GM12878 (cell line): ENCODE results near the gene CD70. TPM values are rescaled to one million over a fixed set of nuclear protein-coding genes. Genes with fewer than 3 reads are reported as not detected.
A peak's percentile ranks its signal among the peaks of the same experiment; 100 is the strongest.

ENCODE experiments used
- ATAC-seq: fragments of 200-7000 bp; cut with Tn5 transposase; 3 replicates; pipeline ENCODE4 v1.9.1; 2020; ENCODE audit warnings: mild to moderate bottlenecking, moderate library complexity
- BruUV-seq: library from RNA; stranded (reverse); fragments of 400-500 nt; replicated peaks from 2 replicates; lab custom pipeline; 2021; lab: Mats Ljungman, UMichigan
- CTCF ChIA-PET: fragments of 300-600 bp; sonication (Branson Sonifier 250); formaldehyde crosslinking; extraction: SDS; loops from one replicate; lab custom pipeline; 2021; ENCODE audit warnings: inconsistent platforms; lab: Yijun Ruan, JAX
- POLR2A ChIA-PET: fragments of 350-600 bp; formaldehyde crosslinking; extraction: SDS; loops from one replicate; lab custom pipeline; 2021; ENCODE audit warnings: inconsistent platforms; lab: Charles Lee
- RAD21 ChIA-PET: fragments of 300-600 bp; sonication (Branson Sonifier 250); formaldehyde crosslinking; loops from one replicate; lab custom pipeline; 2023; ENCODE audit warnings: antibody characterized with exemption; ENCODE audit not compliant: unreplicated experiment; lab: Charles Lee
- SMC1A ChIA-PET: fragments of 300-600 bp; sonication (Branson Sonifier 250); formaldehyde crosslinking; loops from one replicate; lab custom pipeline; 2023; ENCODE audit not compliant: unreplicated experiment, uncharacterized antibody; lab: Charles Lee
- DNase-seq: peaks from one replicate; pipeline ENCODE4 v3.0.0-alpha.2; 2011; ENCODE audit warnings: low read depth, low spot score
- FAIRE-seq: peaks from 3 replicates; lab custom pipeline; 2011; peaks lifted over from hg19 to GRCh38; lab: Jason Lieb, UNC
- H2AFZ ChIP-seq: 2 replicates; pipeline ENCODE4 v1.6.0; 2011; ENCODE audit warnings: low read depth, low read length, control low read depth; ENCODE audit not compliant: control insufficient read depth
- H3K27ac ChIP-seq: 2 replicates; pipeline ENCODE4 v1.5.1; 2011; ENCODE audit warnings: control low read depth; ENCODE audit not compliant: control insufficient read depth, insufficient read depth
- H3K27me3 ChIP-seq, 2 experiments: replicated peaks in 1 of 2; 2 replicates each; pipeline versions ENCODE4 v1.6.0 to v1.6.1; 2011; ENCODE audit warnings: low read length in 1 of 2; ENCODE audit not compliant: control insufficient read depth in 2 of 2, insufficient read depth in 2 of 2
- H3K36me3 ChIP-seq, 2 experiments: 2 replicates each; pipeline ENCODE4 v1.5.1; 2011; ENCODE audit warnings: low read length in 1 of 2; ENCODE audit not compliant: control insufficient read depth in 2 of 2, insufficient read depth in 2 of 2
- H3K4me1 ChIP-seq: 2 replicates; pipeline ENCODE4 v1.6.1; 2011; ENCODE audit warnings: mild to moderate bottlenecking, low read length, moderate library complexity, mixed read lengths; ENCODE audit not compliant: control insufficient read depth, insufficient read depth
- H3K4me2 ChIP-seq: 2 replicates; pipeline ENCODE4 v1.6.0; 2011; ENCODE audit warnings: control low read depth; ENCODE audit not compliant: control insufficient read depth, insufficient read depth
- H3K4me3 ChIP-seq: fragments of 200-600 bp; sonication (generic); 2 replicates; pipeline ENCODE4 v1.5.1; 2016
- H3K79me2 ChIP-seq: 2 replicates; pipeline ENCODE4 v1.6.0; 2011; ENCODE audit warnings: low read length; ENCODE audit not compliant: control insufficient read depth, insufficient read depth
- H3K9ac ChIP-seq: 2 replicates; pipeline ENCODE4 v1.8.0; 2011; ENCODE audit warnings: low read length, control low read depth, mixed read lengths; ENCODE audit not compliant: control insufficient read depth, insufficient read depth
- H3K9me3 ChIP-seq: replicated peaks from 3 replicates; pipeline ENCODE4 v1.5.1; 2011; ENCODE audit warnings: mild to moderate bottlenecking, low read length; ENCODE audit not compliant: control insufficient read depth, insufficient read depth
- H4K20me1 ChIP-seq: 2 replicates; pipeline ENCODE4 v1.6.0; 2011; ENCODE audit not compliant: control insufficient read depth, insufficient read depth
- BACH1 ChIP-seq: fragments of 450-650 bp; IDR thresholded peaks from 2 replicates; pipeline ENCODE4 v1.6.1; 2017; ENCODE audit warnings: mild to moderate bottlenecking, borderline replicate concordance
- MTA2 ChIP-seq: fragments of 450-650 bp; IDR thresholded peaks from 2 replicates; pipeline ENCODE4 v1.6.1; 2016; ENCODE audit warnings: low read depth, mild to moderate bottlenecking, moderate library complexity
- TCF3 ChIP-seq: IDR thresholded peaks from 2 replicates; pipeline ENCODE4 v1.6.1; 2012; ENCODE audit warnings: low read depth, mild to moderate bottlenecking, low read length, borderline replicate concordance; ENCODE audit not compliant: insufficient read depth
- ZNF384 ChIP-seq: IDR thresholded peaks from 2 replicates; pipeline ENCODE4 v1.6.1; 2012; ENCODE audit warnings: low read depth, mild to moderate bottlenecking, low read length, improper control_type of control experiment, borderline replicate concordance
- ZNF622 ChIP-seq: fragments of 450-650 bp; IDR thresholded peaks from 2 replicates; pipeline ENCODE4 v1.6.1; 2017; ENCODE audit warnings: mild to moderate bottlenecking, inconsistent platforms
- WGBS: methylation state at CpG from one replicate; pipeline ENCODE4 v1.1.6; 2016; ENCODE audit warnings: low lambda C conversion rate; ENCODE audit not compliant: insufficient replicate concordance, insufficient coverage; ENCODE audit errors: missing lambda C conversion rate; 5-methylcytosine and 5-hydroxymethylcytosine counted together
- in situ Hi-C: fragments of 300-500 bp; cut with MboI; formaldehyde crosslinking; loops from 9 replicates; pipeline ENCODE4 v1.14.3; 2018; ENCODE audit warnings: mixed read lengths
- intact Hi-C: fragments of 100-400 bp; cut with micrococcal nuclease; formaldehyde crosslinking; loops from one replicate; pipeline ENCODE4 v1.14.2; 2022; ENCODE audit not compliant: unreplicated experiment
- polyA plus RNA-seq, 11 experiments: library from polyadenylated mRNA; depleted of rRNA in 4 of 11; unstranded in 6 of 11; stranded (reverse) in 5 of 11; fragments of >200 nt; fragmentation: Nextera tagmentation in 4 of 11; fragmentation: Illumina TruSeq in 1 of 11; extraction: Ambion mirVana in 4 of 11; extraction: Trizol in 1 of 11; gene quantifications; 1 replicate in 1 of 11; 2 replicates in 10 of 11; pipeline versions ENCODE4 v1.2.1 to v1.2.3, GENCODE V29; 2011 to 2016; ENCODE audit warnings: inconsistent platforms in 2 of 11, missing spikeins in 2 of 11, low read depth in 1 of 11
- total RNA-seq, 4 experiments: library from RNA; depleted of rRNA in 3 of 4; stranded (reverse); fragments of >200 nt in 3 of 4; fragmentation: Illumina TruSeq in 1 of 4; extraction: Trizol in 1 of 4; gene quantifications; 2 replicates each; pipeline versions ENCODE4 v1.2.1 to v1.2.3, GENCODE V29; 2013 to 2021
- TF ChIP-seq, protein P1 (sequence below): fragments of 450-650 bp; IDR thresholded peaks from 2 replicates; pipeline ENCODE4 v1.6.1; 2016; ENCODE audit warnings: mild to moderate bottlenecking
- TF ChIP-seq, protein P2 (sequence below): fragments of 450-650 bp; IDR thresholded peaks from 2 replicates; pipeline ENCODE4 v1.6.1; 2014; ENCODE audit warnings: mild to moderate bottlenecking
- TF ChIP-seq, protein P3 (sequence below): fragments of 150-350 bp; IDR thresholded peaks from 2 replicates; pipeline ENCODE4 v1.6.1; 2016; ENCODE audit warnings: low read depth, low read length
- TF ChIP-seq, protein P4 (sequence below): fragments of 450-650 bp; IDR thresholded peaks from 2 replicates; pipeline ENCODE4 v1.6.1; 2017; ENCODE audit warnings: mild to moderate bottlenecking, moderate library complexity

Gene CD70
- total and polyA plus RNA-seq, 10 of the 15 experiments (the other 5 are each of a cell fraction or from before 2014, with no cell fraction given): 16.4 to 441 (median 265) TPM

DNA sequence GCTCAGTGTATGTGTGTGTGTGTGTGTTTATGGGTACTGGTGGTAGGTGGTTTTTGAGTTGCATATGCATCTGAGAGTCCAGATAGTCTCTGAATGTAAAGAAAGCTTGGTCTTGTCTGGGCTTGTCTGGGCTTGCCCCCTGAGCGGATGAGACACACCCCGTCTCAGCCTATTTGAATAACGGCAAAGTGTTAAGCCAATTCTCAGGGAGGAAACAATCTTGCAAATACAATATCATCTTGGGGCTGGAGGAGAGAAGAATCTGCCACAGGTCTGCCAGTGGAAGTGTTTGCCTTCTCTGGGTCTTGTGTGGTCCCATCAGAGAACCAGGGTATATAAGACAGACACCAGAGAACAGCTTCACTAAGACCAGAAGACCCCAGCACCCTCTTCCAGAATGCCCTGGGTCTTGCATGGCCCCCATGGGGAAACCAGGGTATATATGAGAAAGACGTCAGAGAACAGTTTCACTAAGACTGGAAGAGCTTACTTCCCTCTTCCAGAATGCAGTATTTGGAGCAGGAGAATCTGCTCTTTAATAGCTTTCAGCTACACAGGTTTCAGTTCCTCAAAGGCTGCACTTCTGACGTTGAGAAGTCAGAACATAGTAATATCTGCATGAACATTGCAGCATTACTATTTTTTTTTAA, 13.3 kb downstream of the CD70 start:
- peak overlapping the region; percentile 26; the same call in 1 of the 2 replicates for H3K4me3 ChIP-seq
- H3K4me1 ChIP-seq: peaks cover 50% of the 10 kb centered on the region
- peak; percentile 85; the same call in 1 of the 2 replicates for TF ChIP-seq BACH1
- peak; percentile 91 for TF ChIP-seq ZNF384
- TF ChIP-seq, protein P1, sequence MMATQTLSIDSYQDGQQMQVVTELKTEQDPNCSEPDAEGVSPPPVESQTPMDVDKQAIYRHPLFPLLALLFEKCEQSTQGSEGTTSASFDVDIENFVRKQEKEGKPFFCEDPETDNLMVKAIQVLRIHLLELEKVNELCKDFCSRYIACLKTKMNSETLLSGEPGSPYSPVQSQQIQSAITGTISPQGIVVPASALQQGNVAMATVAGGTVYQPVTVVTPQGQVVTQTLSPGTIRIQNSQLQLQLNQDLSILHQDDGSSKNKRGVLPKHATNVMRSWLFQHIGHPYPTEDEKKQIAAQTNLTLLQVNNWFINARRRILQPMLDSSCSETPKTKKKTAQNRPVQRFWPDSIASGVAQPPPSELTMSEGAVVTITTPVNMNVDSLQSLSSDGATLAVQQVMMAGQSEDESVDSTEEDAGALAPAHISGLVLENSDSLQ: peak; percentile 31
- TF ChIP-seq, protein P2, sequence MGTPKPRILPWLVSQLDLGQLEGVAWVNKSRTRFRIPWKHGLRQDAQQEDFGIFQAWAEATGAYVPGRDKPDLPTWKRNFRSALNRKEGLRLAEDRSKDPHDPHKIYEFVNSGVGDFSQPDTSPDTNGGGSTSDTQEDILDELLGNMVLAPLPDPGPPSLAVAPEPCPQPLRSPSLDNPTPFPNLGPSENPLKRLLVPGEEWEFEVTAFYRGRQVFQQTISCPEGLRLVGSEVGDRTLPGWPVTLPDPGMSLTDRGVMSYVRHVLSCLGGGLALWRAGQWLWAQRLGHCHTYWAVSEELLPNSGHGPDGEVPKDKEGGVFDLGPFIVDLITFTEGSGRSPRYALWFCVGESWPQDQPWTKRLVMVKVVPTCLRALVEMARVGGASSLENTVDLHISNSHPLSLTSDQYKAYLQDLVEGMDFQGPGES: no peak
- TF ChIP-seq MTA2: peak; percentile 93
- TF ChIP-seq, protein P3, sequence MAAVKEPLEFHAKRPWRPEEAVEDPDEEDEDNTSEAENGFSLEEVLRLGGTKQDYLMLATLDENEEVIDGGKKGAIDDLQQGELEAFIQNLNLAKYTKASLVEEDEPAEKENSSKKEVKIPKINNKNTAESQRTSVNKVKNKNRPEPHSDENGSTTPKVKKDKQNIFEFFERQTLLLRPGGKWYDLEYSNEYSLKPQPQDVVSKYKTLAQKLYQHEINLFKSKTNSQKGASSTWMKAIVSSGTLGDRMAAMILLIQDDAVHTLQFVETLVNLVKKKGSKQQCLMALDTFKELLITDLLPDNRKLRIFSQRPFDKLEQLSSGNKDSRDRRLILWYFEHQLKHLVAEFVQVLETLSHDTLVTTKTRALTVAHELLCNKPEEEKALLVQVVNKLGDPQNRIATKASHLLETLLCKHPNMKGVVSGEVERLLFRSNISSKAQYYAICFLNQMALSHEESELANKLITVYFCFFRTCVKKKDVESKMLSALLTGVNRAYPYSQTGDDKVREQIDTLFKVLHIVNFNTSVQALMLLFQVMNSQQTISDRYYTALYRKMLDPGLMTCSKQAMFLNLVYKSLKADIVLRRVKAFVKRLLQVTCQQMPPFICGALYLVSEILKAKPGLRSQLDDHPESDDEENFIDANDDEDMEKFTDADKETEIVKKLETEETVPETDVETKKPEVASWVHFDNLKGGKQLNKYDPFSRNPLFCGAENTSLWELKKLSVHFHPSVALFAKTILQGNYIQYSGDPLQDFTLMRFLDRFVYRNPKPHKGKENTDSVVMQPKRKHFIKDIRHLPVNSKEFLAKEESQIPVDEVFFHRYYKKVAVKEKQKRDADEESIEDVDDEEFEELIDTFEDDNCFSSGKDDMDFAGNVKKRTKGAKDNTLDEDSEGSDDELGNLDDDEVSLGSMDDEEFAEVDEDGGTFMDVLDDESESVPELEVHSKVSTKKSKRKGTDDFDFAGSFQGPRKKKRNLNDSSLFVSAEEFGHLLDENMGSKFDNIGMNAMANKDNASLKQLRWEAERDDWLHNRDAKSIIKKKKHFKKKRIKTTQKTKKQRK: no peak
- peak; percentile 39; the same call in 1 of the 2 replicates for TF ChIP-seq TCF3
- TF ChIP-seq ZNF622: no peak
- TF ChIP-seq, protein P4, sequence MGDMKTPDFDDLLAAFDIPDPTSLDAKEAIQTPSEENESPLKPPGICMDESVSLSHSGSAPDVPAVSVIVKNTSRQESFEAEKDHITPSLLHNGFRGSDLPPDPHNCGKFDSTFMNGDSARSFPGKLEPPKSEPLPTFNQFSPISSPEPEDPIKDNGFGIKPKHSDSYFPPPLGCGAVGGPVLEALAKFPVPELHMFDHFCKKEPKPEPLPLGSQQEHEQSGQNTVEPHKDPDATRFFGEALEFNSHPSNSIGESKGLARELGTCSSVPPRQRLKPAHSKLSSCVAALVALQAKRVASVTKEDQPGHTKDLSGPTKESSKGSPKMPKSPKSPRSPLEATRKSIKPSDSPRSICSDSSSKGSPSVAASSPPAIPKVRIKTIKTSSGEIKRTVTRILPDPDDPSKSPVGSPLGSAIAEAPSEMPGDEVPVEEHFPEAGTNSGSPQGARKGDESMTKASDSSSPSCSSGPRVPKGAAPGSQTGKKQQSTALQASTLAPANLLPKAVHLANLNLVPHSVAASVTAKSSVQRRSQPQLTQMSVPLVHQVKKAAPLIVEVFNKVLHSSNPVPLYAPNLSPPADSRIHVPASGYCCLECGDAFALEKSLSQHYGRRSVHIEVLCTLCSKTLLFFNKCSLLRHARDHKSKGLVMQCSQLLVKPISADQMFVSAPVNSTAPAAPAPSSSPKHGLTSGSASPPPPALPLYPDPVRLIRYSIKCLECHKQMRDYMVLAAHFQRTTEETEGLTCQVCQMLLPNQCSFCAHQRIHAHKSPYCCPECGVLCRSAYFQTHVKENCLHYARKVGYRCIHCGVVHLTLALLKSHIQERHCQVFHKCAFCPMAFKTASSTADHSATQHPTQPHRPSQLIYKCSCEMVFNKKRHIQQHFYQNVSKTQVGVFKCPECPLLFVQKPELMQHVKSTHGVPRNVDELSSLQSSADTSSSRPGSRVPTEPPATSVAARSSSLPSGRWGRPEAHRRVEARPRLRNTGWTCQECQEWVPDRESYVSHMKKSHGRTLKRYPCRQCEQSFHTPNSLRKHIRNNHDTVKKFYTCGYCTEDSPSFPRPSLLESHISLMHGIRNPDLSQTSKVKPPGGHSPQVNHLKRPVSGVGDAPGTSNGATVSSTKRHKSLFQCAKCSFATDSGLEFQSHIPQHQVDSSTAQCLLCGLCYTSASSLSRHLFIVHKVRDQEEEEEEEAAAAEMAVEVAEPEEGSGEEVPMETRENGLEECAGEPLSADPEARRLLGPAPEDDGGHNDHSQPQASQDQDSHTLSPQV: peak; percentile 88; the same call in 1 of the 2 replicates

More for the DNA sequence above, 13.3 kb downstream of the CD70 start:
- no peaks in the 10 kb centered on the region; the same call in 1 of the 2 replicates for H3K79me2 ChIP-seq
- H3K9me3 ChIP-seq: peaks cover 2% of the 10 kb centered on the region; the same call in 1 of the 3 replicates
- intact Hi-C loops (loop anchor here (1.0 kb wide), 2 partner anchors 11 to 25 kb away; no protein-coding TSS in a partner anchor), in situ Hi-C loops (no loop called here)
- peaks cover 0 to under 1% of the 10 kb centered on the region in 2 experiments; a peak in 1 of 4 replicates for H3K36me3 ChIP-seq
- H4K20me1 ChIP-seq: no peaks in the 10 kb centered on the region
- ChIA-PET CTCF (interaction anchor here (0.5 to 2.1 kb wide), 13 partner anchors 10 to 204 kb away, joined by 3 to 10 read pairs (median 4); partner anchors contain the start of gene TNFSF9), POLR2A (interaction anchor here (0.5 to 3.4 kb wide), 16 partner anchors 8 to 117 kb away, joined by 3 to 40 read pairs (median 5); partner anchors contain the start of genes CD70 and TNFSF9), SMC1A (interaction anchor here (0.7 to 2.4 kb wide), 20 partner anchors 10 to 286 kb away, joined by 3 to 30 read pairs (median 5); partner anchors contain the start of gene TNFSF14), RAD21 (interaction anchor here (0.7 to 2.3 kb wide), 14 partner anchors 10 to 61 kb away, joined by 3 to 24 read pairs (median 6); partner anchors contain the start of gene TNFSF9)
- ATAC-seq (peak; percentile 89), DNase-seq (peak; percentile 96), FAIRE-seq (peak; percentile 94)
- peak overlapping the region; percentile 99 for H3K27ac ChIP-seq
- BruUV-seq: TSS peak; percentile 99
- H3K9ac ChIP-seq: peak overlapping the region; percentile 79
- no peaks in the 10 kb centered on the region for H3K27me3 ChIP-seq
- under 1% methylated on average over 5 of the region's 5 CpGs for WGBS
- H3K4me2 ChIP-seq: peak overlapping the region; percentile 89
- H2AFZ ChIP-seq: no peak overlapping the region
